Ovary (tissue), 3 donors: ENCODE data around the gene PRLH.

Experiments
- CTCF ChIP-seq, 3 donors: fragments of 450-650 bp in 2 of 3; fragments of 200-600 bp in 1 of 3; IDR thresholded peaks; one replicate each; pipeline versions ENCODE4 v1.5.1 to v1.8.0; 2016 to 2022; ENCODE audit warnings: antibody characterized with exemption in 3 of 3, mild to moderate bottlenecking in 1 of 3
- EP300 ChIP-seq: sonication (generic); formaldehyde crosslinking; IDR thresholded peaks from one replicate; pipeline ENCODE4 v1.6.1; 2017; ENCODE audit warnings: antibody characterized with exemption
- POLR2A ChIP-seq: fragments of 450-650 bp; IDR thresholded peaks from one replicate; pipeline ENCODE4 v1.6.1; 2017; ENCODE audit warnings: antibody characterized with exemption, mild to moderate bottlenecking, moderate library complexity
- donor health status: DM: no; HTN: no; CAD: no.

- TF ChIP-seq POLR2A: no peak
- TF ChIP-seq CTCF (IDR thresholded peaks at IDR 0.05): no peak
- no peak for TF ChIP-seq EP300
These were observed 16.5 kb upstream of the PRLH start for GRCh38 chr2:237549643-237550415.
